ENCODE results near the gene CITED2.
A peak's percentile ranks its signal among the peaks of the same experiment; 100 is the strongest.
"Not testable (repeated sequence)": the region's sequence is repeated elsewhere in the genome, so short reads cannot be mapped to it uniquely, and the experiment has no call there.

The CITED2 gene, protein sequence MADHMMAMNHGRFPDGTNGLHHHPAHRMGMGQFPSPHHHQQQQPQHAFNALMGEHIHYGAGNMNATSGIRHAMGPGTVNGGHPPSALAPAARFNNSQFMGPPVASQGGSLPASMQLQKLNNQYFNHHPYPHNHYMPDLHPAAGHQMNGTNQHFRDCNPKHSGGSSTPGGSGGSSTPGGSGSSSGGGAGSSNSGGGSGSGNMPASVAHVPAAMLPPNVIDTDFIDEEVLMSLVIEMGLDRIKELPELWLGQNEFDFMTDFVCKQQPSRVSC

DNA sequence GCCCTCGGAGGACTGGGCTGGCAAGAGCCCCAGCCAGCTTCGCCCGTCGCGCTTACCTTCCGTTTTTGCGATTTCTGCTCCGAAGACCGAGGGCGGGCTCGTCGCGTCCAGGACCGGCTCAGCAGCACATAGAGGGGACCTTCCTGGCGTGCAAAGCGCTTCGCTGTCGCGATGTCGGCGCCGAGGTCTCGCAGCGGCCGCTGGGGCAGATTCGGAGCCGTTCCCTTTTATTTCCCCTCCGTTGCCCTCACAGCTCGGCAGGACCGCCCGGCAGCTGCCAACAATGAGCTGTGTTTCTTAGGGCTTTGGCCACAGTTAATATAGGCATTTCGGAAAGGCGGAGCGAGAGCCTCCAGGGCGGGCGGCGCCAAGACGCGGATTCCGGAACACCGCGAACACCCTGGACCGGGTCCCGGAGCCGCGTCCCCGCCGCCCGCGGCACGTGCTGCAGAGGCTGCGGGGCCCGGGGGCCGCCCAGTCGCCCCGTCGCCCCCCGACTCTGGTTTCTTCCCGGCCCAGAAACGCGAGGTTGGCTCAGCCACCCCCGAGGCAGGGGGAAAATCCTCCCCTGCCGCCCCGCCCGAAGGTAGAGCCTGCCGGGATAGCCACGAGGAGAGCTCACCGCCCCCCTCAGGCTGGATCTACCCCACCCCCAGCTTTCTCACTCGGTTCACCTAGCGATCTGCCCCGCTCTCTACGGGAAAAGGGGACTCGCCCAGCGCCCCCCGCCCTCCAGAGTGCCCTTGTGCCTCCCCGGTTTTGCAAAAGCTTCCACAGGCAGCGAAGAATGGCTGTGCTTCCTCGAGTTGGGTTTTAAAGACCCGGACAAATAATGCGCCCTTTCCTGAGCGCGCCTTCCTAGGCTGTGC lies at the start of gene CITED2:
CITED2 (minus strand) TSS at position 292 of the 869 bp plus-strand sequence. CDS start 704 bp downstream, outside the sequence.
- peak; percentile 83 for DNase-seq

DNA sequence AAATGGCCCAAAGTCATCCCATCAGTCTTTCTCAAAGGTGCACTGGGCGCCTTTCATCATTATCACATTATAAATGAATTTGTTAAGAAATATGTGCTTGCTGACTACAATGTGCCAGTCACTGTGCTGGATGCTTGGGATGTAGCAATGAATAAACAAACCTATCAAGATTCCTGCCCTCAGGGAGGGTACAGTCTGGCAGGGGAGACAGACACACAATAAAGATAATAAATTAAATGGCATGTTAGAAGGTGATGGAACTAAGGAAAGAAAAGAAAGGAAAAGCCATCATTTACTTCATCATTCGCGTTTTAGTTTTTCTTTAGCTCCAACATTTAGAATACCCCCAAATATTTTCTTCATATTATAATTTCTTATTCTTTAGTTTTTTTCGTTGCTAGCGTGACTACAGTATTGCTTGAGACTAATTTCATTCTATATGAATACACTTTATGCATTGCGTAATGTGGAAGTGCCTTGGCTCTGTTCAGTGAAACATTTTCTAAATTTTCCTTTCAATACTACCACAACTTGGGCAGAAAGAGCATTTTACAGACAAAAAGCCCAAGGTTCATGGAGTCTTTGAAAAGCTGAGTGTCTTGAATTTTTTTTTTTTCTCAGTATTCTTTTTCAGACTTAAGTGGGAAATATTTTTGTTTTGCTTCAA lies 48.7 kb upstream of the CITED2 start:
- DNase-seq, result no peak

DNA sequence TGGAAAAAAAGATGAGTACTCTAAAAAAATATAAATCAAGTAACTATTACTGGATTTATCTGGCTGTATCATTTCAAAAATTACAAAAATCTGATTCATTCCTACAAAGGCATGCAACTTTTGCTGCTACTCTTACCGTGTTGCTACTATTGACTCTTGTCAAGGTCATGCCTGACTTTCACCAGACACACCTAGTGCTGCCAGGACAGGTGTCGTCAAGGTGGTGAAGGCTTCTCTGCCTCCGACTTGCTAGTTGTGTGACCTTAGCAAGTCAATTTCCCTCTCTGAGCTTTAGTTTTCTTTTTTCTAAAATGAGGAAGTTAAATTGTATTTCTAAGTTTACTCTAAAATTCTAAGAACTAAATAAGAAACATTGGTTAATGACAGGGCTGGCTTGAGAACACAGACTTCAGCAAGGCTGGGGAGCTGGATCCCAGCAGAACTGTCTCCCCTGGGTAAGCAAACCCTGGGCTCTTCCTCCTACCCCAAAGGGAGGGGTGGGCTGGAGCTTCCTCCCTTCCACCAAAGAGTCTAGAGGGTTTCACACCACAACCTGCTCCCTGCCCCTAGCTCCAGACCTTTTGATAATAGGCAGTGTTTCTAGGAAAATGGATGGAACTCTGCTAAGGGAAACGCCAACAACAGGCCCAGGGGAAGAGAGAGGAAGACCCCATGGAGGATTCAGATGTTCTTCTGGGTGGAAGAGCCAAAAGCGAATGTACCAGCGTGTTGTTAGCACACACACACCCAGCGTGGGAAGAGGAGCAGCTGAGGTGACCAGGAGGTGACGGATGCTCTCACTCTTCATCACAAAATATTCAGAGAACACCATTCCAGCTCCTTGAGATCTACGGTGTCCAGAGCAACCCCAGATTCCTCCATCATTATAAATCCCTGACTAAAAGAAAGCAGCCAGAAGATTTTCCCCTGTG lies 47.9 kb upstream of the CITED2 start:
- DNase-seq, result no peak

DNA sequence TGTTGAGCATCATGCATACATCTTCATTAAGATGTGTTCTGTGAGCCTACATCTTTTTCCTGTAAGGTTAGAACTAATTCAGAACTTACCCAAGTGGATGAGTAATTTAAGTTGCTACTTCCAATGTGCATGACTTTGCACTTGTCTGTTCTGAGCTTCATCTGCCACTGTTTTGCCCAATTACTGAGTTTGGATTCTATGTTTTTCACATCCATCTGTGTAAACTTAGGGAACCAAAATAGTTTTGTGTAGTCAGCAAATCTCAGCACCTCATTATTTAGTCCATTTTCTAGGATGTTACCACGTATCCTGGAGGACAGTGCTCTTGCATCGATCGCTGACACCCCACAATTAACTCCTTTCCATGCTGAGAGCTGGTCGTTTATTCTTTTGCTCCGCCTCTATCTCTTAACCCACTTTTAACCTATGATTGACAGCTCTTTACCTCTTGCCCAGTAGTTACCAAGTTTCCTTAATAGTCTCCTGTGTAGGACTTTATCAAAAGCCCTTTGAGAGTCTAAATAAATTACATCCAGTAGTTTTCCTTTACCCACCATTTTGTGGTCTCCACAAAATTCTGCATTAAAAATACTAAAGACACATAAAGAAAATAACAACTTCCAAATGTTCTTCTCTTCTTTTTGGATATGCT lies 44.2 kb upstream of the CITED2 start:
- no peak for DNase-seq

DNA sequence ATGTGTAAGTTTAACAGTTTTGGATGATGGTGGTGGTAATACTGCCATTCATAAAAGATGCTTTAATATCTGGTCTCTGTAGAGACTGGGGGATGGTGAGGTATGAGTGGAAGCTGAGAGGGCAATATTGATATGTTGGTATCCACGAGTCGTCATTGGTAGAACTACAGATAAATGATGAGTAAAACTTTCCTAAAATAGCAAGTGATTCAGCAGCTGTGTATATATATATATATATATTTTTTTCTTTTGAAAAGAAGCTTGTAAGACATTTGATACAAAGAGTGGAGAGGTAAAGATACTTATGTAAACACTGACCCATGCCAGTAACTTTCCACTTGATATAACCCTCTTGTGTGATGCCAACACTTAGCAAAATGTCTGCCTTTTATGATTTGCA lies 41.7 kb upstream of the CITED2 start:
- DNase-seq, result no peak

DNA sequence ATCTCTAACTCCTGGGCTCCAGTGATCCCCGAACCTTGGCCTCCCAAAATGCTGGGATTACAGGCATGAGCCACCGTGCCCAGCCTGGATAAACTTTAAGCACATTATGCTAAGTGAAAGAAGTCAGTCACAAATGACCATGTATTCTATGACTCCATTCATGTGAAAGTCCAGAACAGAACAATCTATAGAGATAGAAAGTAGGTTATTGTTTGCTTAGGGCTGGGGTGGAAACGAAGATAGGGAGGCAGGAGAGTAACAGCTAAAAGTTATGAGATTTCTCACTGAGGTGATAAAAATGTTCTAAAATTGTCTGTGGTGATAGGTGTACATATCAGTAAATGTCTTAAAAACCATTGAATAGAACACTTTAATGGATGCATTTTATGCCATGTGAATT lies 40.9 kb upstream of the CITED2 start:
- no peak for DNase-seq

DNA sequence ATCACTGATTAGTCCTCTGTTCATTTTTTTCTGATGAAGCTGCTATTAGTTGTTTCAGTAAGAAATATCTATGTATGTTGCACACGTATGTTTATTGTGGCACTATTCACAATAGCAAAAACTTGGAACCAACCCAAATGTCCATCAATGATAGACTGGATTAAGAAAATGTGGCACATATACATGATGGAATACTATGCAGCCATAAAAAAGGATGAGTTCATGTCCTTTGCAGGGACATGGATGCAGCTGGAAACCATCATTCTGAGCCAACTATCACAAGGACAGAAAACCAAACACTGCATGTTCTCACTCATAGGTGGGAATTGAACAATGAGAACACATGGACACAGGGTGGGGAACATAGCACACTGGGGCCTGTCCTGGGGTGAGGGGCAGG lies 37.7 kb upstream of the CITED2 start:
- not testable (repeated sequence) for DNase-seq

DNA sequence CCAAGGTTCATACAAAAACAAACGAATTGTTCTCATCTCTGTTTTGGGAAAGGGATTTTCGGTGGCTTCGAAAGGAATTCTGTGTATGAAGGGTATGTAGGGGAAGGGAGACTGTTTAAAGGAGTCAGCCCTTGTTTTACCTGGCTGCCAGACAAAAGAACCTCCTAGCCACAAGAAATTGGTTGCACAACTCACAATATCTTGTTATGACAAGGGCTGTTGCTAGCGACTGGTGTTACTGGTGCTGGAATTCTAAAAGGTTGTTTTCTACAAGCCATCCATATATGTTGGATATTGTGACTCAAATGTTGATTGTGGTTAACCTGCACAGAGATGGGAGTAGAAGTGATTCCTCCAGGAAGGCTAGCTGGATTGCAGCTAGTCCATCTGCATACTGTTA lies 34.6 kb upstream of the CITED2 start:
- no peak for DNase-seq

DNA sequence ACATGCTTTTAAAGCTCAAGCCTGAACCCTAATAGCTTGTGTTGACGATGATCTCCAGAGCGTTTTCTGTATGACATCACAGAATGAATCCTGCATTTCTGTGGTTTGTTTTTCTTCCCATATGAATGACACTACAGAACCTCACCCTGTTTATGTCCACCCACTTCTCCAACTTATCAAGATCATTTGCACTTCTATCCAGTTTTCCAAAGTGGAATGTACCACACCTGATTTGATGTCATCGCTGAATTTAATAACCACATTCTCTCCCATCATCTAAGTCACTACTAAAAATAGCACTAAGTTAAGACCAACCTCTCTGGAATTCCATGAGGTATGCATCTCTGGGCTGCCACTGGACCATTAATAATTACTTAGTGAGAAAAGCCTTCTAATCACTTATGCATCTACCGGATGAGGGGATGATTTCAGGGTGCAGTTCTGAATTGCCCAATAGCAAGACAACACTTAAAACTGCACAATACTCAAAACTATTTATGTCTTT lies 33.3 kb upstream of the CITED2 start:
- no peak for DNase-seq

DNA sequence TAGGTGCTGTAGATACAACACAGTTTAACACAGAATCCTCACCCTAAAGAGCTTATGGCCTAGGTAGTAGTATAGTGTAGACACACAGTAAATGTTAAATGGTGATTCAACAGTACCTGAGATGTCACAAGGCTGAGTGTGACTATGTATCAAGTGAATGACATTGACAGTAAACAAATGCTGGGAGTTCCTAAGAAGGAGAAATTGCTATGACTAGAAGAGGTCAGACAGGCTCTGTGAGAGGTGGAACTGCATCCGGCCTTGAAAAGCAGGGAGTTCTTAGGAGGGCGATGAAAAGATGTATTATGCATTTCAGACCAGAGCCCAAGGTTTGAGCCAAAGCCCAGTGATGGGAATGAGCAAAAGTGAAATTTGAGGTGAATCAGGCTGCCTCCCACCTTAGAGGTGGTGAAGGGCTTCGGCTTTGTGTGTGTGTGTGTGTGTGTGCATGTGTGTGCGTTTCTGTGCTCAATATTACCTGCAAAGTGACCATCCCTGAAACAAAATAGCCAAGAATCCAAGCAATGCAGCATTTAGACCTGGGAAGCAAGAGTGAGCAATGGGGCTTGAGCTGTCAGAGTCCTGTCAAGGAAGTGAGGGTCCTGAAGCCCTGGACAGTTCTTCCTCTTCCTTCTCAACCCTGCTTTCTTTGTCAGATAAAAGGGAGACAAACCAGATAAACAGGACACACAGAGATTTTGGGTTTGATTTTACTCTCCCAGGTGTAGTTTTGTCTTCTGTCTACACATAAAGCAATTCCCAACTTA lies 32.3 kb upstream of the CITED2 start:
- DNase-seq, result no peak

DNA sequence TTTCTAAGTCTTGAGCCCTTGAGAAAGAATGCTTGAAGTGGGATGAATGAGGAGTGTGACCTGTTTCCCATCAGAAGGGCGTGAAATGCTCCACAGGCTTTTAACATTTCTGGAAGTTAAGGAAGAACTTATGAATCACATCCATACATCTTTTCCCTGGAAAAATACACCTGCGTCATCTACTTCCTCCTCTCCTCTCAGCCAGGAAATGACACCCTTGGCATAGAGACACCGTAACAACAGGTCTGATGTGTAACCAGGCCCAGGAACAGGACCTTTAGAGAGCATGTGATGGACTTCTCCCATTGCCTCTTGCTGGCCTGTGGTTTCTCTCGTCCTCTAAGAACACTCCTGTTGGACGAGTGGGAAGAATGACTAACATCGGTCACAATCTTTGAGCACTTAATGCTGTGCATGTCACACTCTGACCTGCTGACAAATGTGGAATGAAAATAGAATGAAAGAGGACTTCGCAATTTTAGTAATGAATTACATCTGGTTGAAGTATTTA lies 28.5 kb upstream of the CITED2 start:
- DNase-seq, result no peak

DNA sequence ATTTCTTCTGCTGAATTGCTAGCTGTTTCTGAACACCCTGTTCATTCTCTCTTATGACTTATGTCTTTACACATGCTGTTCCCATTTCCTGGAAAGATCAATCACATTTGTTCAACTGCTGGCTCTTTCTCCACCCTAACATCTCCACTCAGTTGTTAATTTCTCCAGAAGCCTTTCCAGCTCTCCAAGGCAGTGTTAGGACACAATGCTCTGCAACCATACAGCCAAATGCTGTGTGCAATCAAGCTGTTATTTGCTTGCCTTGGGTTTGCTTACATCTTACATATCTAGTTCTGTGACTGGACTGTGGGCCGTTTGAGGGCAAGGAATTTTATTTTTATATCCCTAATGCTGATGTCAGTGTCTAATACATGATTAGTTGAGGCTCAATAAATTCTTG lies 24.2 kb upstream of the CITED2 start:
- no peak for DNase-seq

DNA sequence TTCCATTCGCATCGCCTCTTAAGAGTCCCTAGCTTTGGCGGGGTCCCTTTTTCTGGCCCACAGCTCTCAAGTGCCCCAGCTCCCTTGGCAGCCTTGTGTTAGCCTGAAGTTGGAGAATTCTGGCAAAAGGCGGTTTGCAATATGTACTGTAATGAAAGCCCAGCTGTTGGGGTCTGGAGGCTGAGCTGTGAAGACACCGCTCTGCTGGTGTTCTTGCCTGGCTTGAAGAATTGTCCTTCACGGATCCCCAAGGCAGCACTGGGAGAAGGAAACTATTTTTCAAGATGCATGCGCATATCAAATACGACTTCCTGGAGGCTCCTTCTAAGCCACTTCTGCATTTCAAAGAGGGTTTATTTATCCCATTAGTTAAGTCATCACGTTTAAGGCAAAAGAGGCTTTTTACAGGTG lies 21.4 kb upstream of the CITED2 start:
- no peak for DNase-seq

DNA sequence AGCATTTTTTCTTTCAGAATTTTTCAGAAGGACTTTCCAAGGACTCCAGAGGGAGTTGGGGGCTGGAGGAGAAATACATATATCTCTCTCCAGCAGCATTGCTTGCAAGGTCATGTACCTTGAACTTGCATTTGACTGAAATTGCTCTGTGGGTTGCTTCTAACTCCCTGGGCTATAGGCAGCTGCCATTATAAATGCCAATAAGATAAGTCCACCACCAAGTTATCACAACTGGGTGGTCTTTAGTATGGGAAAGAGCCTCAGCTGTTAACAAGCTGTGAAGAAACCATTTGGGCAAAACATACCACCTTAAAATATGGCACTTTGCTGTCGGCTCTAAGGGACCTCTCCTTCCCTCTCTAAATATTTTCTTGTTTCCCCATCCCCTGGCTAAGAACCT lies 20.9 kb upstream of the CITED2 start:
- DNase-seq, result no peak

DNA sequence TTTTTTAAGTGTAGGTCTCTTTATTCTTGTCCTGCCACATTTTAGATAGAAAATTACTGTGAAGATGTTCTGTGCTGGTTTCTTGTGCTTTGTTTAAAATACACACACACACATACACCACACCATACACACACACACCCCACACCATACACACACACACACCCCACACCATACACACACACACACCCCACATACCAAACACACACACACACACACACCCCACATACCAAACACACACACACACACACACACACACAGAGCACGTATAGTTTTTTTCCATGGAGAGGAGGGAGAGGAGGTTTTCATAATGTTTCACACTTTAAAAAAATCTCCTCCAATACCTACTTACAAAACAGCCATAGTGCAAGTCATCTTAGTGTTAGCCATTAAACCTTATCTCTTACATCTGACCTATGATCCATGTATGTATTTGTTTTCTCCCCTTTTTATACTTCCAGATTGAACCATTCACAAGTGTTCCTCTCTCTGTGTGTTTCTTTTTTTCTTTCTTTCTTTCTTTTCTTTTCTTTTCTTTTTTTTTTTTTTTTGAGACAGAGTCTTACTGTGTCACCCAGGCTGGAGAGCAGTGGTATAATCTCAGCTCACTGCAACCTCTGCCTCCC lies 19.7 kb upstream of the CITED2 start:
- DNase-seq, result no peak

DNA sequence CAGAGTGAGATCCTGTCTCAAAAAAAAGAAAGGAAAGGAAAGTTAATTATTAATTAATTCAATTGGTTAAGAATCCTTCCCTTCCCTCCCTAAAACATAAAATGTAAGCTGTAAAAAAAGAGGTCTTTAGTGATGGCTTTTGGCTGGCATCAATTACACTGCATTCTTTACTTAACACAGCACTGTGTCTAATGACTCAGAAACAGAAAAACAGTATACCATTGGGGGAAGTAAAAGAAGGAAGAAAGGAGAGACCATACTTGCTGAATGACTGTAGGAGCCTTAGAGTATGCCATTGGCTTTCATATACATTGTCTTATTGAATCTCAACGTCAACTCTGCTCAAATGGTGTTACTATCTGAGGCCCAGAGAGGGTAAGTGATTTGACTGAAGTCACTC lies 18.3 kb upstream of the CITED2 start:
- no peak for DNase-seq

DNA sequence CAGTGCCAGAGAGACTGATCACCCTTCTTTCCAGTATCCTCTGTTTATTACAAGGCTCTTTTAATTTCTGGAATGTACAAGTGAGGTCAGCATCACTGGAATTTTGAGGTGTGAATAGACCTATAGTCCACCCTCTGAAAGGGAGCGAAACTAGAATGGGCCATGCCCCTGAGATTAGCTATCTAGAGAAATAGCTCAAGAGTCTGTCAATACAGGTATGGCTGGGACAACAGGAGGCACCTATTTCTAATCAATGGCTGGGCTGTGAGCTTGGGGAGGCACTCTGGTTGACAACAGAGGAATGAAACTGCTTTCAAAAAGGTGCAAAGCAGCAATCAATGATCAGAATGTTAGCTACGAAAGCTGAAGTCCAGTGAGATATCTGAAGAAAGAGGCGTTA lies 17.3 kb upstream of the CITED2 start:
- DNase-seq, result no peak

DNA sequence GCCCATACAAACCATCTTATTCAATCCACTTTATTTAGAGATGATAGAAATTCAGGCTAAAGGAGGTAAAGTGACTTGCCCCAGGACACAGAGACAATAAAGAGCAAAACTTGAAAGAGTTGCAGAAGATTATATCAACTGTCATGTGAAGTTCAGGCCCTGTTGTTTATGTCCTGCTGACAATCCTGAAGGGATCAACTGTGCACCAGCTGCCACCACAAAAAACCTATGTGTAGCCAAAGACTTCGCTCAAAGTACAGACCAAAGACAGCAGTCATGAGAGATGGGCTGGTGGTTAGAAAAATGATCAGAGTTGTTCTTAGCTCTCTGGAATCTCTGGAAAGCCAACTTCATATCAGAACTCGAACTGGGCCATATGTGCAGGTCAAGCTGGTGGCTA lies 16.0 kb upstream of the CITED2 start:
- no peak for DNase-seq

DNA sequence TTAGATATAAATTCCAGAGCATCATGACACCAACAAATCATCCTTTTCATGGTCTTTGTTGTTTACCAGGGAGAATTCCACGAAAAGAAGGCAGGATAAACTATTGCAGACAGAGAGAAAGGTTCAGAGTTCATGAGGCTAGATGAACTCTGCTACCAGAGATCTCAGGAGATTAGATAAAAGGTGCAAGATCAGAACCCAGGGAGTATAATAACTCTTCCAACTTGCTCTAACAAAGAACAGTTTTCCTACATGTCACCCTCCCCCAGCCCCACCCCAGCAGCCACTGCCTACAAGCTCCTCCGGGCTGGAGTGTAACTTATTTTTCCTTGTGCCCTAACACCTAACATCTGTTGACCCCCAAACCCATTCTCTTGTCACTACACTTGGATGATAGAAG lies 13.9 kb upstream of the CITED2 start:
- no peak for DNase-seq

DNA sequence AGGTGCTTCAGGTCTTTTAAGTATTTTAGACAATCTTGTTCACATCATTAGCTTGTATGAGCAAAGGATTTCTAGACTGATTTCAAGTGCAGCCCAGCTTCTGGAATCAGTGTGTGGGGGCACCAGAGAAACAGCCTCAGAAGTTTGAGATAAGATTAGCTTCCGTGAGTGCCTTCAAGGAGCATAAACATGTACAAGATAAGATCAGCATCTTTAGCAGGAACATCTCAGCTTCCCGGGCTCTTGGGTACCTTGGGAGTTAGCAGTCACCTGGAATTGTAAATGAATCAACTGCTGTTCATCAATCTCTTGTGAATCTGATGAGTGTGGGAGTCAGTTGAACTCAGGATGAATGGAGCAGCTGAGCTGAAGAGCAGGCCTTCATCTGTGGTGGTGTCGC lies 12.0 kb upstream of the CITED2 start:
- no peak for DNase-seq

All from NCI-H1092 (cell line).